DOHH2 (cell line): ENCODE measurements around the gene TBX20.

Experiments used
- CTCF ChIP-seq: fragments of 200-600 bp; sonication (generic); IDR thresholded peaks from one replicate; pipeline ENCODE4 v1.5.1; 2014; ENCODE audit warnings: antibody characterized with exemption, mild to moderate bottlenecking, low read depth, low read length; ENCODE audit not compliant: poor library complexity, severe bottlenecking
- EZH2phosphoT487 ChIP-seq: fragments of 200-600 bp; sonication (generic); IDR thresholded peaks from 2 replicates; pipeline ENCODE4 v1.6.1; 2017; ENCODE audit warnings: borderline replicate concordance, mild to moderate bottlenecking, antibody characterized with exemption, low read length, moderate library complexity, mixed read lengths

DNA sequence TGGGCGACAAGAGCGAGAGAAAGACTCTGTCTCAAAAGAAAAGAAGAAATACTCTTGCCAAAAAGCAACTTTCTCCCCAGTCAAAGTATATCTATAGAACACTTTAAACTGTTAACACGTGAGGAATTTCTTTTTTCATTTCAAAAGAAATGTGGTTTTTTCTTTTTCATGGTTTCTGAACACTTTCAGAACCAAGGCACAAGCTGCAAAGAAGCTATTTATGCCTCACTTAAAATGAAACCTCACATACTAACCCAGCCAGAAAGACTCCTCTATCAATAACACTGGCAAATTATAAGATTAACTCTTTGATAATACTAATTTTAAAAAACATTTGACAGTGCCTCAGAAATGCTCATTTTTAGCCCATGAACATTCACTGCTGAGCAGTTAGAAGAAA lies 20.9 kb downstream of the TBX20 start:
- TF ChIP-seq CTCF = no peak
- no peak for TF ChIP-seq EZH2phosphoT487
